ENCODE measurements around the gene WDR44.
"Not testable (repeated sequence)": the region's sequence is repeated elsewhere in the genome, so short reads cannot be mapped to it uniquely, and the experiment has no call there.

WDR44 gene

GRCh38 chrX:118484216-118484903 lies 138.5 kb downstream of the WDR44 start:
- DNase-seq = no peak

GRCh38 chrX:118486693-118487092 lies 140.8 kb downstream of the WDR44 start:
- not testable (repeated sequence) for DNase-seq

GRCh38 chrX:118493016-118493415 lies 147.1 kb downstream of the WDR44 start:
- DNase-seq = no peak

GRCh38 chrX:118493653-118494297 lies 147.9 kb downstream of the WDR44 start:
- no peak for DNase-seq

- peak; percentile 83 for DNase-seq
These were observed 149.4 kb downstream of the WDR44 start, which contains the start of gene DOCK11 for GRCh38 chrX:118495061-118495921. Gene DOCK11, plus strand, starts transcription at chrX:118495815. Its CDS starts 157 bp downstream, at chrX:118495972.

- DNase-seq = peak; percentile 83
These were observed 150.3 kb downstream of the WDR44 start for GRCh38 chrX:118495958-118496762.

GRCh38 chrX:118496763-118497079 lies 150.8 kb downstream of the WDR44 start:
- DNase-seq = no peak

- DNase-seq = no peak
These were observed 151.4 kb downstream of the WDR44 start for GRCh38 chrX:118497180-118497818.

- no peak for DNase-seq
These were observed 152.4 kb downstream of the WDR44 start for GRCh38 chrX:118498351-118498750.

GRCh38 chrX:118498755-118499154 lies 152.8 kb downstream of the WDR44 start:
- no peak for DNase-seq

- no peak for DNase-seq
These were observed 153.4 kb downstream of the WDR44 start for GRCh38 chrX:118499295-118499694.

Measured in activated CD8-positive, alpha-beta memory T cell treated with anti-CD3 and anti-CD28 coated beads for 24 hours (primary cell).